Renal pelvis (tissue), 12 donors: Measurements from ENCODE around the gene GPRC5C. TPM values are rescaled to one million over a fixed set of nuclear protein-coding genes. Genes with fewer than 3 reads are reported as not detected.

Experiments used
- DNase-seq: peaks from one replicate; pipeline ENCODE4 v3.0.0-alpha.2; 2013
- long read RNA-seq, 16 experiments: transcript quantifications; one replicate each; lab custom pipeline, GENCODE V29; 2026
- polyA plus RNA-seq, 3 donors: library from polyadenylated mRNA; unstranded; fragments of 120-200 nt; gene quantifications; one replicate each; pipeline ENCODE4 v1.2.1, GENCODE V29; 2013; ENCODE audit not compliant: insufficient read length in 3 of 3

The GPRC5C gene
- 100 to 1,000 TPM; 133 to 151 (median 134) TPM for polyA plus RNA-seq
- long read RNA-seq, donor 1, transcript GPRC5C-207 (1 exons, 2,224 nt) = minor isoform, 11 of 39 reads
- long read RNA-seq, donor 1, transcript GPRC5C-202 (4 exons, 2,988 nt) = major isoform, 15 of 39 reads
- long read RNA-seq, donor 1, partial matches to known transcripts = 12 of 39 reads
- long read RNA-seq, donor 1, other reads (novel, unspliced or antisense) = 0 of 39 reads
- long read RNA-seq, donor 2, transcript GPRC5C-202 (4 exons, 2,988 nt) = major isoform, 33 of 62 reads
- long read RNA-seq, donor 2, transcript GPRC5C-205 (4 exons, 1,592 nt) = minor isoform, 5 of 62 reads
- long read RNA-seq, donor 2, partial matches to known transcripts = 13 of 62 reads
- long read RNA-seq, donor 2, other reads (novel, unspliced or antisense) = 5 of 62 reads
- long read RNA-seq, donor 3, transcript GPRC5C-207 (1 exons, 2,224 nt) = minor isoform, 17 of 72 reads
- long read RNA-seq, donor 3, transcript GPRC5C-202 (4 exons, 2,988 nt) = major isoform, 24 of 72 reads
- long read RNA-seq, donor 3, partial matches to known transcripts = 21 of 72 reads
- long read RNA-seq, donor 3, other reads (novel, unspliced or antisense) = 8 of 72 reads
- long read RNA-seq, donor 4, transcript GPRC5C-207 (1 exons, 2,224 nt) = minor isoform, 21 of 93 reads
- long read RNA-seq, donor 4, transcript GPRC5C-202 (4 exons, 2,988 nt) = major isoform, 37 of 93 reads
- long read RNA-seq, donor 4, partial matches to known transcripts = 20 of 93 reads
- long read RNA-seq, donor 4, other reads (novel, unspliced or antisense) = 10 of 93 reads
- long read RNA-seq, donor 5, transcript GPRC5C-207 (1 exons, 2,224 nt) = minor isoform, 9 of 39 reads
- long read RNA-seq, donor 5, transcript GPRC5C-202 (4 exons, 2,988 nt) = major isoform, 17 of 39 reads
- long read RNA-seq, donor 5, partial matches to known transcripts = 6 of 39 reads
- long read RNA-seq, donor 5, other reads (novel, unspliced or antisense) = 7 of 39 reads
- long read RNA-seq, donor 6, transcript GPRC5C-207 (1 exons, 2,224 nt) = minor isoform, 16 of 71 reads
- long read RNA-seq, donor 6, transcript GPRC5C-202 (4 exons, 2,988 nt) = major isoform, 17 of 71 reads
- long read RNA-seq, donor 6, partial matches to known transcripts = 29 of 71 reads
- long read RNA-seq, donor 6, other reads (novel, unspliced or antisense) = 8 of 71 reads
- long read RNA-seq, donor 7, transcript GPRC5C-202 (4 exons, 2,988 nt) = minor isoform, 21 of 93 reads
- long read RNA-seq, donor 7, transcript GPRC5C-207 (1 exons, 2,224 nt) = major isoform, 27 of 93 reads
- long read RNA-seq, donor 7, partial matches to known transcripts = 28 of 93 reads
- long read RNA-seq, donor 7, other reads (novel, unspliced or antisense) = 9 of 93 reads
- long read RNA-seq, donor 8 = 0 reads
- long read RNA-seq, donor 9, transcript GPRC5C-207 (1 exons, 2,224 nt) = major isoform, 23 of 99 reads
- long read RNA-seq, donor 9, transcript GPRC5C-202 (4 exons, 2,988 nt) = minor isoform, 21 of 99 reads
- long read RNA-seq, donor 9, partial matches to known transcripts = 48 of 99 reads
- long read RNA-seq, donor 9, other reads (novel, unspliced or antisense) = 5 of 99 reads
- long read RNA-seq, donor 10, transcript GPRC5C-207 (1 exons, 2,224 nt) = minor isoform, 15 of 65 reads
- long read RNA-seq, donor 10, transcript GPRC5C-202 (4 exons, 2,988 nt) = major isoform, 21 of 65 reads
- long read RNA-seq, donor 10, partial matches to known transcripts = 23 of 65 reads
- long read RNA-seq, donor 10, other reads (novel, unspliced or antisense) = 6 of 65 reads
- long read RNA-seq, donor 11, transcript GPRC5C-207 (1 exons, 2,224 nt) = major isoform, 18 of 58 reads
- long read RNA-seq, donor 11, transcript GPRC5C-202 (4 exons, 2,988 nt) = minor isoform, 17 of 58 reads
- long read RNA-seq, donor 11, partial matches to known transcripts = 14 of 58 reads
- long read RNA-seq, donor 11, other reads (novel, unspliced or antisense) = 7 of 58 reads
- long read RNA-seq, donor 12, transcript GPRC5C-207 (1 exons, 2,224 nt) = minor isoform, 13 of 103 reads
- long read RNA-seq, donor 12, transcript GPRC5C-202 (4 exons, 2,988 nt) = major isoform, 28 of 103 reads
- long read RNA-seq, donor 12, partial matches to known transcripts = 49 of 103 reads
- long read RNA-seq, donor 12, other reads (novel, unspliced or antisense) = 10 of 103 reads
- long read RNA-seq, donor 13, transcript GPRC5C-207 (1 exons, 2,224 nt) = major isoform, 26 of 45 reads
- long read RNA-seq, donor 13, transcript GPRC5C-202 (4 exons, 2,988 nt) = minor isoform, 11 of 45 reads
- long read RNA-seq, donor 13, partial matches to known transcripts = 6 of 45 reads
- long read RNA-seq, donor 13, other reads (novel, unspliced or antisense) = 0 of 45 reads
- long read RNA-seq, donor 14 = 0 reads
- long read RNA-seq, donor 15 = 0 reads
- long read RNA-seq, donor 16, transcript GPRC5C-207 (1 exons, 2,224 nt) = minor isoform, 20 of 83 reads
- long read RNA-seq, donor 16, transcript GPRC5C-202 (4 exons, 2,988 nt) = major isoform, 28 of 83 reads
- long read RNA-seq, donor 16, partial matches to known transcripts = 28 of 83 reads
- long read RNA-seq, donor 16, other reads (novel, unspliced or antisense) = 6 of 83 reads

- peak; percentile 88 for DNase-seq
These were observed at the start of gene GPRC5C for GRCh38 chr17:74431568-74432423. TSS of gene GPRC5C (plus strand) at chr17:74432088. CDS start at chr17:74439777, 7,689 bp downstream.

- DNase-seq = no peak
These were observed 48.7 kb upstream of the GPRC5C start for GRCh38 chr17:74383141-74383540.

- DNase-seq = no peak
These were observed 46.7 kb upstream of the GPRC5C start for GRCh38 chr17:74385201-74385600.

GRCh38 chr17:74386386-74386785, 45.5 kb upstream of the GPRC5C start:
- DNase-seq = no peak

- DNase-seq = no peak
These were observed 44.3 kb upstream of the GPRC5C start for GRCh38 chr17:74387365-74388218.

- DNase-seq = no peak
These were observed 42.7 kb upstream of the GPRC5C start for GRCh38 chr17:74389084-74389753.

- DNase-seq = no peak
These were observed 41.8 kb upstream of the GPRC5C start for GRCh38 chr17:74389937-74390679.

- no peak for DNase-seq
These were observed 40.9 kb upstream of the GPRC5C start for GRCh38 chr17:74390680-74391653.

GRCh38 chr17:74391771-74392170, 40.1 kb upstream of the GPRC5C start:
- DNase-seq = no peak

- DNase-seq = no peak
These were observed 39.0 kb upstream of the GPRC5C start for GRCh38 chr17:74392848-74393247.

- no peak for DNase-seq
These were observed 38.4 kb upstream of the GPRC5C start for GRCh38 chr17:74393346-74393942.

- no peak for DNase-seq
These were observed 37.5 kb upstream of the GPRC5C start for GRCh38 chr17:74394275-74394950.

GRCh38 chr17:74394977-74395376, 36.9 kb upstream of the GPRC5C start:
- no peak for DNase-seq
